Posterior cingulate gyrus (tissue), 11 donors: ENCODE results near the gene GABRB2.

Source experiments
- DNase-seq, 10 donors: peaks; one replicate each; pipeline versions ENCODE4 v3.0.0 to v3.0.0-alpha.2; 2020 to 2021; ENCODE audit warnings: mixed read lengths in 3 of 10
- intact Hi-C: fragments of 100-400 bp; cut with DNase I; formaldehyde crosslinking; loops from one replicate; pipeline ENCODE4 v1.15.1; 2023

The GABRB2 gene

GRCh38 chr5:161399996-161400562, 146.4 kb downstream of the GABRB2 start:
- intact Hi-C loops: no loop called here
- no peak for DNase-seq

- intact Hi-C loops: no loop called here
- no peak for DNase-seq
Observed at GRCh38 chr5:161397448-161397847, 149.1 kb downstream of the GABRB2 start.

GRCh38 chr5:161396171-161396570, 150.4 kb downstream of the GABRB2 start:
- intact Hi-C loops: no loop called here
- DNase-seq: no peak

- intact Hi-C loops: no loop called here
- no peak for DNase-seq
Observed at GRCh38 chr5:161391724-161392123, 154.8 kb downstream of the GABRB2 start.

GRCh38 chr5:161391016-161391415, 155.5 kb downstream of the GABRB2 start:
- no peak for DNase-seq
- intact Hi-C loops: no loop called here

GRCh38 chr5:161387121-161387520, 159.4 kb downstream of the GABRB2 start:
- intact Hi-C loops: no loop called here
- DNase-seq: no peak

- intact Hi-C loops: no loop called here
- peak in 1 of 10 donors; percentile 49 for DNase-seq
Observed at GRCh38 chr5:161385027-161385426, 161.5 kb downstream of the GABRB2 start.

GRCh38 chr5:161382685-161383084, 163.8 kb downstream of the GABRB2 start:
- DNase-seq: no peak
- intact Hi-C loops: no loop called here

GRCh38 chr5:161380486-161380885, 166.0 kb downstream of the GABRB2 start:
- intact Hi-C loops: no loop called here
- DNase-seq: no peak

- no peak for DNase-seq
- intact Hi-C loops: no loop called here
Observed at GRCh38 chr5:161378701-161379100, 167.8 kb downstream of the GABRB2 start.

GRCh38 chr5:161376034-161376433, 170.5 kb downstream of the GABRB2 start:
- intact Hi-C loops: no loop called here
- DNase-seq: no peak

- no peak for DNase-seq
- intact Hi-C loops: no loop called here
Observed at GRCh38 chr5:161373345-161373707, 173.2 kb downstream of the GABRB2 start.

GRCh38 chr5:161372682-161373344, 173.7 kb downstream of the GABRB2 start:
- peak in 3 of 10 donors; percentile 8 to 78 (median 63) for DNase-seq
- intact Hi-C loops: no loop called here

GRCh38 chr5:161369022-161369421, 177.5 kb downstream of the GABRB2 start:
- no peak for DNase-seq
- intact Hi-C loops: no loop called here

- DNase-seq: peak in 1 of 10 donors; percentile 38
- intact Hi-C loops: no loop called here
Observed at GRCh38 chr5:161358446-161358845, 188.1 kb downstream of the GABRB2 start.

- no peak for DNase-seq
- intact Hi-C loops: no loop called here
Observed at GRCh38 chr5:161344234-161344633, 202.3 kb downstream of the GABRB2 start.

- intact Hi-C loops: no loop called here
- peak in 1 of 10 donors; percentile 38 for DNase-seq
Observed at GRCh38 chr5:161342886-161343285, 203.6 kb downstream of the GABRB2 start.

GRCh38 chr5:161340012-161340411, 206.5 kb downstream of the GABRB2 start:
- intact Hi-C loops: no loop called here
- no peak for DNase-seq

- no peak for DNase-seq
- intact Hi-C loops: no loop called here
Observed at GRCh38 chr5:161333194-161333880, 213.2 kb downstream of the GABRB2 start.

- no peak for DNase-seq
- intact Hi-C loops: no loop called here
Observed at GRCh38 chr5:161332343-161332742, 214.2 kb downstream of the GABRB2 start.

- intact Hi-C loops: no loop called here
- DNase-seq: peak in 1 of 10 donors; percentile 22
Observed at GRCh38 chr5:161314033-161314432, 232.5 kb downstream of the GABRB2 start.

- intact Hi-C loops: no loop called here
Observed at GRCh38 chr5:161312882-161313281, 233.6 kb downstream of the GABRB2 start.

More at GRCh38 chr5:161312882-161313281, 233.6 kb downstream of the GABRB2 start:
- no peak for DNase-seq
